ENCODE measurements around the gene ATG2A. TPM values are rescaled to one million over a fixed set of nuclear protein-coding genes. Genes with fewer than 3 reads are reported as not detected.
"Not testable (repeated sequence)": the region's sequence is repeated elsewhere in the genome, so short reads cannot be mapped to it uniquely, and the experiment has no call there.

Gene ATG2A
- total RNA-seq, 1 donor from 2014 or later, result 13.1 TPM

DNA sequence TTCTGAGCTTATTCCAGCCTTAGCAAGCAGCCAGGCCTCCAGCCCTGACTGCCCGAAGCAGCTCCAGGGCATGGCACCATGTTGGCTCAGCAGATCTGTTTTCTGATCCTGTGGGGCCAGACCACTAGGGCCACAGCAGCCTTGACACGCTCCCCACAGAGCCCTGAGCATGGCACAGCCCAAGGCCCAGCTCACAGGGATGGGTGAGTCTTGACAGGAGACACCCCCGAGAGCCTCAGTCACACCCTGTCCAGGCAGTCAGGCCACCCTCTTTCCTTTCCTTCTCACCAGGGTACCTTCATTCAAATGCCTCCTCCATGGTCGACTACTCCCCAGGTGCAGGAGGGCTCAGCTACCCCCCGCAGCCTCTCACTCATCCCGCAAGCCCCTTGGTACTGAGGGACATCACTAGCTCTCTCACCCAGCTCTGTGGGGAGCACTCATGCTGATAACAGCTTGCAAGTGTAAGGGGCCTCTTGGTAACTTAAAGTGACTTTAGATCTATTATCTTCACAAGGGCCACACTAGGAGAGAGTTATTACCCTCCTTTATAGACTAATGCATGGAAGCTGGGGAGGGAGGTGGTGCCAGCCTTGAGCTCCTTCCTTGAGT, 68.7 kb downstream of the ATG2A start:
- Histone ChIP-seq H3K36me3 (peaks cover 5% of the 10 kb centered on the region), H3K27me3 (ENCODE audit: low read depth) (no peaks in the 10 kb centered on the region), H3K4me1 (peaks cover 76% of the 10 kb centered on the region), H3K4me3 (no peak overlapping the region), H3K27ac (replicated peaks) (peak overlapping the region; percentile 93), H3K9me3 (replicated peaks) (no peaks in the 10 kb centered on the region)
- no peak for DNase-seq
- intact Hi-C loops (cut with micrococcal nuclease), result no loop called here
- TF ChIP-seq, protein P1, sequence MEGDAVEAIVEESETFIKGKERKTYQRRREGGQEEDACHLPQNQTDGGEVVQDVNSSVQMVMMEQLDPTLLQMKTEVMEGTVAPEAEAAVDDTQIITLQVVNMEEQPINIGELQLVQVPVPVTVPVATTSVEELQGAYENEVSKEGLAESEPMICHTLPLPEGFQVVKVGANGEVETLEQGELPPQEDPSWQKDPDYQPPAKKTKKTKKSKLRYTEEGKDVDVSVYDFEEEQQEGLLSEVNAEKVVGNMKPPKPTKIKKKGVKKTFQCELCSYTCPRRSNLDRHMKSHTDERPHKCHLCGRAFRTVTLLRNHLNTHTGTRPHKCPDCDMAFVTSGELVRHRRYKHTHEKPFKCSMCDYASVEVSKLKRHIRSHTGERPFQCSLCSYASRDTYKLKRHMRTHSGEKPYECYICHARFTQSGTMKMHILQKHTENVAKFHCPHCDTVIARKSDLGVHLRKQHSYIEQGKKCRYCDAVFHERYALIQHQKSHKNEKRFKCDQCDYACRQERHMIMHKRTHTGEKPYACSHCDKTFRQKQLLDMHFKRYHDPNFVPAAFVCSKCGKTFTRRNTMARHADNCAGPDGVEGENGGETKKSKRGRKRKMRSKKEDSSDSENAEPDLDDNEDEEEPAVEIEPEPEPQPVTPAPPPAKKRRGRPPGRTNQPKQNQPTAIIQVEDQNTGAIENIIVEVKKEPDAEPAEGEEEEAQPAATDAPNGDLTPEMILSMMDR (IDR thresholded peaks at IDR 0.05; ENCODE audit: borderline replicate concordance), result no peak

DNA sequence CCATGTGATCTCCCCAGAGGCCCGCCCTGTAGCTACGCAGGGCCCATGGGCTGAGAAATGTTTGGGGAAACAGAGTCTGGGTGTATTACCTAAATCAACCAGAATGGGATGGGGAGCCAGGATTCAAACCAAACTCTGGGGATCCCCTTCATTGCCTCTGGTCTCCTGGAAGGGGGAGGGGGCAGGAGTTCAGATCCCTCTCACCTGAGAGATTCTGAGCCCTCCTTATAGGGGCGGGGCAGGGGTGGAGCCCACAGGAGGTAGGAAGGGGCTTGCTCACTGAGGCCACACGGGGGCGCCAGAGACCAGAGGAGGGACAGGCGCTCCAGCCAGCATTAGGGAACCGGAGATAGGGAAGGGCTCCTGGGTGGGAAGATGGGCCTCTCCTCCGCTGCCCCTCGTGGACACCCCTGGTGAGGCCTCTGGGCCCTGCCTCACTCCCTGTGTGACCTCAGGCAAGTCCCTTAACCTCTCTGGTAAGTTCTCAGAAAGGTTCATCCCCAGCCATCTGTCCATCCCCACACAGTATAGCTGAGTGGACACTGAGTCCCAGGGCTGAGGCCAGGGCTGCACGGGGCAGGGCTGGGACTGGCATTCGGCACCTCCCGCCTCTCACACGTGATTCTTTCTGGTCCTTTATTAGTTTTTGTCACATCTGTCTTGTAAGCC, 69.9 kb downstream of the ATG2A start:
- H3K27me3 ChIP-seq (ENCODE audit: low read depth), result no peaks in the 10 kb centered on the region
- H3K4me1 ChIP-seq, result peaks cover 64% of the 10 kb centered on the region
- TF ChIP-seq, protein P1 (IDR thresholded peaks at IDR 0.05; ENCODE audit: borderline replicate concordance), result peak; percentile 99
- peak overlapping the region; percentile 93 for H3K27ac ChIP-seq (replicated peaks)
- peak; percentile 91 for DNase-seq
- no peaks in the 10 kb centered on the region for H3K9me3 ChIP-seq (replicated peaks)
- no peaks in the 10 kb centered on the region for H3K36me3 ChIP-seq
- no peak overlapping the region for H3K4me3 ChIP-seq
- intact Hi-C loops (cut with micrococcal nuclease), result loop anchor here (2.0 kb wide), 1 partner anchor 48 kb away; no protein-coding TSS in a partner anchor

DNA sequence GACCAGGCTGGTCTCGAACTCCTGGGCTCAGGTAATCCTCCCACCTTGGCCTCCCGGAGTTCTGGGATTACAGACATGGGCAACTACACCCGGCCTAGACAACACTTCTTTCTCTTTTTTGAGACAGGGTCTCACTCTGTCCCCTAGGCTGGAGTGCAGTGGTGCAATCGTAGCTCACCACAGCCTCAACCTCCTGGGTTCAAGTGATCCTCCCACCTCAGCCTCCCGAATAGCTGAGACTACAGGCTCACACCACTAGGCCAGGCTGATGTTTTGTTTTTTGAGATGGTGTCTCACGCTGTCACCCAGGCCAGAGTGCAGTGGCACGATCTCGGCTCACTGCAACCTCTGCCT, 71.3 kb downstream of the ATG2A start:
- not testable (repeated sequence) for H3K36me3 ChIP-seq; H3K4me3 ChIP-seq; DNase-seq; H3K27me3 ChIP-seq (ENCODE audit: low read depth); H3K27ac ChIP-seq (replicated peaks); H3K9me3 ChIP-seq (replicated peaks)
- H3K4me1 ChIP-seq, result peaks cover 51% of the 10 kb centered on the region
- intact Hi-C loops (cut with micrococcal nuclease), result loop anchor here (2.0 kb wide), 1 partner anchor 49 kb away; no protein-coding TSS in a partner anchor

DNA sequence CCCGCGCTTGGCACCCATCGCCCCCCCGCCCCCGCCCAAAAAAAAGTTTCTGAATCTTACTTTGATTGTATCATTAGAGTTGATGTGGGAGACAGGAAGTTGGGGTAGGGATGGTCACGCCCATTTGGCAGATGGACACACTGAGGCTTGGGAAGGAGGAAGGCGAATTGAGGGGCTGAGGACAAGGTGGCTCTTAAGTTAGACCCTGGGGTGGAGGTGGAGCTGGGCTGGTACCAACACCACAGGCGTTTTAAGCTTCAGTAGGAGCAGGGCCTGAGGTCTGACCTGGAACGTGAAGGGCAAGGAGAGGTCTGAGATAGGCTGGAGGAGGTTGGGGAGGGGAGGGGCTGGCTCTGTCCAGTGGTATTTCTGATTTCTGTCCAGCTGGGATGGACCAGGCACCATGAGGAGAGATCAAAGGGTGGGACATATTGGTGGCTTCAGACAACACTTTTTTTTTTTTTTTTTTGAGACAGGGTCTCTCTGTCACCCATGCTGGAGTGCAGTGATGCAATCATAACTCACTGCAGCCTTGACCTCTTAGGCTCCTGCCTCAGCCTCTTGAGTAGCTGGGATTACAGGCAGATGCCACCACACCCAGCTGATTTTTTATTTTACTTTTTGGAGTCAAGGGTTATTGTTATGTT, 71.8 kb downstream of the ATG2A start:
- TF ChIP-seq, protein P1 (IDR thresholded peaks at IDR 0.05; ENCODE audit: borderline replicate concordance), result no peak
- Histone ChIP-seq H3K9me3 (replicated peaks) (no peaks in the 10 kb centered on the region), H3K27ac (replicated peaks) (peak overlapping the region; percentile 27), H3K4me1 (peaks cover 46% of the 10 kb centered on the region), H3K4me3 (peak overlapping the region; percentile 67), H3K36me3 (no peaks in the 10 kb centered on the region), H3K27me3 (ENCODE audit: low read depth) (no peaks in the 10 kb centered on the region)
- intact Hi-C loops (cut with micrococcal nuclease), result no loop called here
- DNase-seq, result no peak

Small RNAs within 50 kb of the gene (microRNA-seq; reads per million reads assigned to microRNA genes)
- not detected for gene MIR6749
- not detected for gene MIR6750

Other genes starting within 250 kb of the ATG2A start
- 0.71 TPM for gene NRXN2, start 194.0 kb downstream of the ATG2A start, total RNA-seq
- gene RASGRP2, start 173.1 kb downstream of the ATG2A start, total RNA-seq, result 21.1 TPM
- gene PYGM, start 157.2 kb downstream of the ATG2A start, total RNA-seq, result 89.5 TPM
- gene SF1, start 138.7 kb downstream of the ATG2A start, total RNA-seq, result 188 TPM
- 7.5 TPM for gene MAP4K2, start 114.0 kb downstream of the ATG2A start, total RNA-seq
- gene MEN1, start 106.7 kb downstream of the ATG2A start, total RNA-seq, result 8.7 TPM
- gene CDC42BPG, start 72.6 kb downstream of the ATG2A start, total RNA-seq, result 1.1 TPM
- gene EHD1, start 38.6 kb downstream of the ATG2A start, total RNA-seq, result 40.3 TPM
- 22.5 TPM for gene PPP2R5B, start 7.5 kb upstream of the ATG2A start, total RNA-seq
- not detected for gene GPHA2, start 18.7 kb upstream of the ATG2A start, total RNA-seq
- gene MAJIN, start 54.9 kb upstream of the ATG2A start, total RNA-seq, result not detected
- 1.3 TPM for gene BATF2, start 79.8 kb upstream of the ATG2A start, total RNA-seq
- 128 TPM for gene ARL2, start 97.0 kb upstream of the ATG2A start, total RNA-seq
- 15.7 TPM for gene SNX15, start 110.2 kb upstream of the ATG2A start, total RNA-seq
- gene SAC3D1, start 124.0 kb upstream of the ATG2A start, total RNA-seq, result 5.6 TPM
- gene NAALADL1, start 141.3 kb upstream of the ATG2A start, total RNA-seq, result 4.8 TPM
- 1.3 TPM for gene CDCA5, start 166.8 kb upstream of the ATG2A start, total RNA-seq
- gene ZFPL1, start 167.0 kb upstream of the ATG2A start, total RNA-seq, result 23.1 TPM
- 92.2 TPM for gene VPS51, start 179.0 kb upstream of the ATG2A start, total RNA-seq
- gene TM7SF2, start 194.7 kb upstream of the ATG2A start, total RNA-seq, result 56.7 TPM
- 6.1 TPM for gene ZNHIT2, start 200.5 kb upstream of the ATG2A start, total RNA-seq
- 629 TPM for gene FAU, start 204.9 kb upstream of the ATG2A start, total RNA-seq
- 32.1 TPM for gene MRPL49, start 205.1 kb upstream of the ATG2A start, total RNA-seq
- gene SYVN1, start 217.3 kb upstream of the ATG2A start, total RNA-seq, result 25.6 TPM

Data from left ventricle myocardium inferior (tissue), 1 donor.